Calu3 (cell line): ENCODE measurements around the gene WDR93. TPM values are rescaled to one million over a fixed set of nuclear protein-coding genes. Genes with fewer than 3 reads are reported as not detected.

Source experiments
- BruUV-seq: library from RNA; stranded (reverse); fragments of 400-500 nt; replicated peaks from 2 replicates; lab custom pipeline; 2021; lab: Mats Ljungman, UMichigan
- CTCF ChIA-PET: fragments of 300-600 bp; sonication (Branson Sonifier 250); formaldehyde crosslinking; loops from one replicate; lab custom pipeline; 2022; ENCODE audit warnings: antibody characterized with exemption; lab: Charles Lee
- DNase-seq: peaks from one replicate; pipeline ENCODE4 v3.0.0; 2022
- H3K27ac Mint-ChIP-seq: one replicate; pipeline ENCODE4 v1.8.0; 2022; ENCODE audit warnings: mixed read lengths; ENCODE audit not compliant: unreplicated experiment
- H3K27me3 Mint-ChIP-seq: one replicate; pipeline ENCODE4 v1.8.0; 2022; ENCODE audit warnings: mixed read lengths; ENCODE audit not compliant: unreplicated experiment
- H3K36me3 Mint-ChIP-seq: one replicate; pipeline ENCODE4 v1.8.0; 2022; ENCODE audit warnings: mild to moderate bottlenecking, moderate library complexity, mixed read lengths; ENCODE audit not compliant: insufficient read depth, unreplicated experiment
- H3K4me1 Mint-ChIP-seq: one replicate; pipeline ENCODE4 v1.8.0; 2022; ENCODE audit warnings: mild to moderate bottlenecking, low read depth, mixed read lengths; ENCODE audit not compliant: unreplicated experiment
- H3K4me3 Mint-ChIP-seq: one replicate; pipeline ENCODE4 v1.8.0; 2022; ENCODE audit warnings: mild to moderate bottlenecking, low read depth, moderate library complexity, mixed read lengths; ENCODE audit not compliant: unreplicated experiment
- H3K9me3 Mint-ChIP-seq: one replicate; pipeline ENCODE4 v1.8.0; 2022; ENCODE audit warnings: low read depth, mixed read lengths; ENCODE audit not compliant: unreplicated experiment
- CTCF ChIP-seq: fragments of 200-600 bp; IDR thresholded peaks from one replicate; pipeline ENCODE4 v1.8.0; 2022; ENCODE audit warnings: antibody characterized with exemption; ENCODE audit not compliant: unreplicated experiment
- intact Hi-C: fragments of 100-400 bp; cut with micrococcal nuclease; formaldehyde crosslinking; loops from one replicate; pipeline ENCODE4 v1.10.0; 2022; ENCODE audit not compliant: unreplicated experiment
- total RNA-seq: library from RNA; stranded (reverse); gene quantifications from 2 replicates; pipeline ENCODE4 v1.2.3, GENCODE V29; 2022

WDR93 gene
- total RNA-seq, 1 experiment from 2014 or later, result not detected

- CTCF ChIA-PET, result no interaction called here
- no peak overlapping the region for H3K4me3 Mint-ChIP-seq
- no peak for TF ChIP-seq CTCF
These were observed 23.0 kb upstream of the WDR93 start for GRCh38 chr15:89667706-89667960.

GRCh38 chr15:89668171-89668570, 22.4 kb upstream of the WDR93 start:
- H3K27ac Mint-ChIP-seq, result no peak overlapping the region
- DNase-seq, result no peak
- CTCF ChIA-PET, result interaction anchor here (0.6 kb wide), 1 partner anchor 8 kb away, joined by 3 read pairs; no protein-coding TSS in a partner anchor
- no peak overlapping the region for H3K4me3 Mint-ChIP-seq
- BruUV-seq, result no TSS peak
- no peak for TF ChIP-seq CTCF
- peaks cover 15% of the 10 kb centered on the region for H3K27me3 Mint-ChIP-seq
- no peaks in the 10 kb centered on the region for H3K36me3 Mint-ChIP-seq
- intact Hi-C loops, result no loop called here
- peaks cover 9% of the 10 kb centered on the region for H3K4me1 Mint-ChIP-seq
- no peaks in the 10 kb centered on the region for H3K9me3 Mint-ChIP-seq

More at GRCh38 chr15:89667706-89667960, 23.0 kb upstream of the WDR93 start:
- intact Hi-C loops, result no loop called here
- BruUV-seq, result no TSS peak
- Mint-ChIP-seq H3K27me3 (peaks cover 15% of the 10 kb centered on the region), H3K9me3 (no peaks in the 10 kb centered on the region), H3K27ac (no peak overlapping the region), H3K36me3 (no peaks in the 10 kb centered on the region), H3K4me1 (peaks cover 14% of the 10 kb centered on the region)
- DNase-seq, result no peak

- TF ChIP-seq CTCF, result no peak
- DNase-seq, result no peak
- Mint-ChIP-seq H3K27ac (no peak overlapping the region), H3K9me3 (no peaks in the 10 kb centered on the region), H3K27me3 (peaks cover 15% of the 10 kb centered on the region), H3K4me3 (no peak overlapping the region), H3K36me3 (no peaks in the 10 kb centered on the region), H3K4me1 (peaks cover 6% of the 10 kb centered on the region)
- intact Hi-C loops, result no loop called here
- CTCF ChIA-PET, result no interaction called here
- no TSS peak for BruUV-seq
These were observed 21.2 kb upstream of the WDR93 start for GRCh38 chr15:89669309-89669865.

- no peaks in the 10 kb centered on the region for H3K9me3 Mint-ChIP-seq
- peaks cover under 1% of the 10 kb centered on the region for H3K4me1 Mint-ChIP-seq
- no peak overlapping the region for H3K4me3 Mint-ChIP-seq
- no peaks in the 10 kb centered on the region for H3K36me3 Mint-ChIP-seq
- BruUV-seq, result no TSS peak
- intact Hi-C loops, result no loop called here
- H3K27ac Mint-ChIP-seq, result no peak overlapping the region
- H3K27me3 Mint-ChIP-seq, result peaks cover 15% of the 10 kb centered on the region
- CTCF ChIA-PET, result no interaction called here
- TF ChIP-seq CTCF, result no peak
- DNase-seq, result no peak
These were observed 20.7 kb upstream of the WDR93 start for GRCh38 chr15:89669941-89670340.
